GM12878 (cell line): Measurements from ENCODE around the gene TREH. TPM values are rescaled to one million over a fixed set of nuclear protein-coding genes. Genes with fewer than 3 reads are reported as not detected.

Experiments
- CBX3 ChIP-seq: fragments of 200-600 bp; sonication (generic); IDR thresholded peaks from 2 replicates; pipeline ENCODE4 v1.6.1; 2016; ENCODE audit warnings: low read depth, borderline replicate concordance
- CREB1 ChIP-seq: IDR thresholded peaks from 2 replicates; pipeline ENCODE4 v1.6.1; 2012; ENCODE audit warnings: low read depth, mild to moderate bottlenecking, inconsistent platforms
- EP300 ChIP-seq, 2 experiments: fragments of 150-350 bp in 1 of 2; IDR thresholded peaks; 2 replicates each; pipeline ENCODE4 v1.6.1; 2011 to 2012; ENCODE audit warnings: low read depth in 2 of 2, low read length in 2 of 2, borderline replicate concordance in 1 of 2, improper control_type of control experiment in 1 of 2, inconsistent platforms in 1 of 2; ENCODE audit not compliant: control insufficient read depth in 1 of 2
- HSF1 ChIP-seq: fragments of 150-350 bp; IDR thresholded peaks from 2 replicates; pipeline ENCODE4 v1.6.1; 2014; ENCODE audit warnings: mild to moderate bottlenecking, low read depth, low read length
- SMAD5 ChIP-seq: IDR thresholded peaks from 2 replicates; pipeline ENCODE4 v1.6.1; 2016; ENCODE audit warnings: antibody characterized with exemption, low read depth
- SRF ChIP-seq, 2 experiments: IDR thresholded peaks; 2 replicates each; pipeline ENCODE4 v1.6.1; 2011; ENCODE audit warnings: low read depth in 2 of 2, low read length in 2 of 2, mild to moderate bottlenecking in 1 of 2, moderate library complexity in 1 of 2
- TCF7 ChIP-seq: IDR thresholded peaks from 2 replicates; pipeline ENCODE4 v1.6.1; 2014; ENCODE audit warnings: antibody characterized with exemption, borderline replicate concordance
- ZNF687 ChIP-seq: fragments of 450-650 bp; IDR thresholded peaks from 2 replicates; pipeline ENCODE4 v1.6.1; 2017; ENCODE audit warnings: mild to moderate bottlenecking, moderate library complexity
- polyA plus RNA-seq, 11 experiments: library from polyadenylated mRNA; depleted of rRNA in 4 of 11; unstranded in 6 of 11; stranded (reverse) in 5 of 11; fragments of >200 nt; fragmentation: Nextera tagmentation in 4 of 11; fragmentation: Illumina TruSeq in 1 of 11; extraction: Ambion mirVana in 4 of 11; extraction: Trizol in 1 of 11; gene quantifications; 1 replicate in 1 of 11; 2 replicates in 10 of 11; pipeline versions ENCODE4 v1.2.1 to v1.2.3, GENCODE V29; 2011 to 2016; ENCODE audit warnings: inconsistent platforms in 2 of 11, missing spikeins in 2 of 11, low read depth in 1 of 11
- total RNA-seq, 4 experiments: library from RNA; depleted of rRNA in 3 of 4; stranded (reverse); fragments of >200 nt in 3 of 4; fragmentation: Illumina TruSeq in 1 of 4; extraction: Trizol in 1 of 4; gene quantifications; 2 replicates each; pipeline versions ENCODE4 v1.2.1 to v1.2.3, GENCODE V29; 2013 to 2021
- TF ChIP-seq, protein P1 (sequence below): IDR thresholded peaks from 2 replicates; pipeline ENCODE4 v1.6.1; 2012; ENCODE audit warnings: low read depth, low read length, improper control_type of control experiment
- TF ChIP-seq, protein P2 (sequence below): fragments of 450-650 bp; IDR thresholded peaks from 2 replicates; pipeline ENCODE4 v1.6.1; 2017; ENCODE audit warnings: antibody characterized with exemption, mild to moderate bottlenecking, moderate library complexity

TREH gene
- total and polyA plus RNA-seq, 10 of the 15 experiments (the other 5 are each of a cell fraction or from before 2014, with no cell fraction given), result not detected

DNA sequence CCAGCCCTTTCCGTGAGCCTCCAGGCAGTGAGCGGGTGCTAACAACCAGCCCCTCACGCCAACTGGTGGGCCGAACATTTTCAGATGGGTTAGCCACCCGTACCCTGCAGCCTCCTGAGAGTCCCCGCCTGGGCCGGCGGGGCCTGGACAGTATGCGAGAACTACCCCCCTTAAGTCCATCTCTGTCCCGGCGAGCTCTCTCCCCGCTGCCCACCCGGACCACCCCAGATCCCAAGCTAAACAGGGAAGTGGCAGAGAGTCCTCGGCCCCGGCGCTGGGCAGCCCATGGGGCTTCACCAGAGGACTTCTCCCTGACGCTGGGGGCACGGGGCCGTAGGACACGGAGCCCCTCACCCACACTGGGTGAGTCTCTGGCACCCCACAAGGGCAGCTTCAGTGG, 51.4 kb downstream of the TREH start (continued):
- TF ChIP-seq, protein P1, sequence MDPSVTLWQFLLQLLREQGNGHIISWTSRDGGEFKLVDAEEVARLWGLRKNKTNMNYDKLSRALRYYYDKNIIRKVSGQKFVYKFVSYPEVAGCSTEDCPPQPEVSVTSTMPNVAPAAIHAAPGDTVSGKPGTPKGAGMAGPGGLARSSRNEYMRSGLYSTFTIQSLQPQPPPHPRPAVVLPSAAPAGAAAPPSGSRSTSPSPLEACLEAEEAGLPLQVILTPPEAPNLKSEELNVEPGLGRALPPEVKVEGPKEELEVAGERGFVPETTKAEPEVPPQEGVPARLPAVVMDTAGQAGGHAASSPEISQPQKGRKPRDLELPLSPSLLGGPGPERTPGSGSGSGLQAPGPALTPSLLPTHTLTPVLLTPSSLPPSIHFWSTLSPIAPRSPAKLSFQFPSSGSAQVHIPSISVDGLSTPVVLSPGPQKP, result no peak
- no peak for TF ChIP-seq CREB1
- TF ChIP-seq HSF1, result no peak
- TF ChIP-seq, protein P2, sequence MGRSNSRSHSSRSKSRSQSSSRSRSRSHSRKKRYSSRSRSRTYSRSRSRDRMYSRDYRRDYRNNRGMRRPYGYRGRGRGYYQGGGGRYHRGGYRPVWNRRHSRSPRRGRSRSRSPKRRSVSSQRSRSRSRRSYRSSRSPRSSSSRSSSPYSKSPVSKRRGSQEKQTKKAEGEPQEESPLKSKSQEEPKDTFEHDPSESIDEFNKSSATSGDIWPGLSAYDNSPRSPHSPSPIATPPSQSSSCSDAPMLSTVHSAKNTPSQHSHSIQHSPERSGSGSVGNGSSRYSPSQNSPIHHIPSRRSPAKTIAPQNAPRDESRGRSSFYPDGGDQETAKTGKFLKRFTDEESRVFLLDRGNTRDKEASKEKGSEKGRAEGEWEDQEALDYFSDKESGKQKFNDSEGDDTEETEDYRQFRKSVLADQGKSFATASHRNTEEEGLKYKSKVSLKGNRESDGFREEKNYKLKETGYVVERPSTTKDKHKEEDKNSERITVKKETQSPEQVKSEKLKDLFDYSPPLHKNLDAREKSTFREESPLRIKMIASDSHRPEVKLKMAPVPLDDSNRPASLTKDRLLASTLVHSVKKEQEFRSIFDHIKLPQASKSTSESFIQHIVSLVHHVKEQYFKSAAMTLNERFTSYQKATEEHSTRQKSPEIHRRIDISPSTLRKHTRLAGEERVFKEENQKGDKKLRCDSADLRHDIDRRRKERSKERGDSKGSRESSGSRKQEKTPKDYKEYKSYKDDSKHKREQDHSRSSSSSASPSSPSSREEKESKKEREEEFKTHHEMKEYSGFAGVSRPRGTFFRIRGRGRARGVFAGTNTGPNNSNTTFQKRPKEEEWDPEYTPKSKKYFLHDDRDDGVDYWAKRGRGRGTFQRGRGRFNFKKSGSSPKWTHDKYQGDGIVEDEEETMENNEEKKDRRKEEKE, result no peak
- TF ChIP-seq SMAD5, result no peak
- no peak for TF ChIP-seq CBX3
- TF ChIP-seq SRF (IDR thresholded peaks at IDR 0.05; ENCODE audit: low read depth in 2 of 2, low read length in 2 of 2), result no peak
- no peak for TF ChIP-seq EP300 (IDR thresholded peaks at IDR 0.05; ENCODE audit: borderline replicate concordance in 1 of 2, control insufficient read depth in 1 of 2, low read depth in 2 of 2, low read length in 2 of 2)
- TF ChIP-seq TCF7, result no peak
- TF ChIP-seq ZNF687, result no peak
